Cerebellar nuclear complex (tissue), 1 donor: ENCODE results near the gene LMOD3.

Source experiments
- DNase-seq, 2 experiments: peaks; one replicate each; lab custom pipeline; 2025; lab: John Stamatoyannopoulos, UW

Gene LMOD3

DNA sequence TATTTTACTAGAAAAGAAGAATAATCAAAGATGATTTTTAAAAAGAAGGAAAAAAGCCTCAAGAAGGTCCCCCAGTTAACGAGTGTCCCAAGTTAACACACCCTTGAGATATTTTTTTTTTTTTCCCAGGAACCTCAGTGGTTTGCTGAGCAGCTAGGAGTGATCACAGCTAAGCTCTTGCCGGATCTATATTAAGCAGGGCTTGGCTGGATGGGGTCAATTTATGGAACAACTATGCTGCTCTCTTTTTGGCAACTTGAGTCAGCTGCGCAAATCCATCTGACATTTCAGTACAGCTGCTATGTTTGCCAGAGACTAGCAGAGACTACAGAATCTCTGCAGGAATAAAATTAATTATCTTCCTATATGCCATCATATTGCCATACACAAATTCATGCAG is at the start of gene LMOD3:
LMOD3 (minus strand) TSS at position 193 of the 400 bp plus-strand sequence. CDS start 209 bp downstream, outside the sequence.
- DNase-seq, result no peak

DNA sequence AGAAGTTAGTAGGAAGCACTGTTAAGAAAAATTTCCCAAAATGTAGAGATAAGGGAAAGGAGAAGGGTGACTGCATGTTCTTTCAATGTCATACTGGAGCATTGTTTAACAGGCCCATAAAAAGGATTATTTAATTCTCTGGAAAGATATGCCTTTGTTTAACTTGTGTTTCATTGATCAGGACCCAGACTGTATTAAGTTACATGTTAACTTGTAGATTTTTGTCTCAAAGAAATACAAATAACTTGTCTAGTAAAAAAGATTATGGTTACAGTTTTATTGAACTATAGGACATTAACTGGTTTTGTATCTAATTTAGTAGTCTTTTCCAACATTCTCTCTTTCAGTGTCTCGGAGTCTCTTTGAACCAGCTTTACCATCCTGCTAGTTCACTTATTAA is 49.7 kb upstream of the LMOD3 start:
- DNase-seq, result no peak

DNA sequence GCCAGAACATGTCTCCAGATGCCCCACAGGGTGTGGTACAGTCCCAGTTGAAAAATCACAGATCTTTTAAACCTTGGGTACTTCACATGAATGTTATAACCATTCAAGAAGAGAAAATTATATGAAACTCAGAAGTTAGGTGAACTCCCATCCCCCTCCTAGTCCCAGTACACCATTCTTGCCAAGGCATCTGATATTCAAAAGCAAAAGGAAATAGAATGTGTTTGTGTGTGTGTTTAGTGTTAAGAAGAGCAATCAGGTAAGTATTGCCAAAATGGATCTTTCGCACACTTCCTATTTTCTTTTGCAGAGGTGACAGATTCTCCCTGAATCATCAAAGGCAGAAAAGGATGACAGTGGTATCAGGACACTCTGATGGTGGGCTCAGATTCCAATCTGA is 44.1 kb upstream of the LMOD3 start:
- no peak for DNase-seq

DNA sequence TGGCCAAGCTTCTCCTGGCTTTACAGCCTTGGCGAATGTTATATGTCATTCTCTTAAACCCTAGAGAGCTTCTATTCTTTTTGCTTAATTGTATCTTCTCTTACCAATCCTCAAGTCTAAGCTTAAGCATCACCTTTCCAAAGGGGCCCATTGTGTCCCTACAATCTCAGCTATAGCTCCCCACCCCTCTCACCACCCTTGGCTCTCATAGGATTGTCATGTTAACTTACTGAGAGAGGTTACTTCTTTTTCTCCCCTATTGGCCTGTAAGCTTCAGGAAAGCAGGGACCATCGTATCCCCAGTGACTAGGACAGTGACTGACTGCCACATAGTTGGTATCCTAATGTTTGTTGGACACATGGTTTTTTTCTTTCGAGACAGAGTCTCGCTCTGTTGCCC is 43.3 kb upstream of the LMOD3 start:
- no peak for DNase-seq

DNA sequence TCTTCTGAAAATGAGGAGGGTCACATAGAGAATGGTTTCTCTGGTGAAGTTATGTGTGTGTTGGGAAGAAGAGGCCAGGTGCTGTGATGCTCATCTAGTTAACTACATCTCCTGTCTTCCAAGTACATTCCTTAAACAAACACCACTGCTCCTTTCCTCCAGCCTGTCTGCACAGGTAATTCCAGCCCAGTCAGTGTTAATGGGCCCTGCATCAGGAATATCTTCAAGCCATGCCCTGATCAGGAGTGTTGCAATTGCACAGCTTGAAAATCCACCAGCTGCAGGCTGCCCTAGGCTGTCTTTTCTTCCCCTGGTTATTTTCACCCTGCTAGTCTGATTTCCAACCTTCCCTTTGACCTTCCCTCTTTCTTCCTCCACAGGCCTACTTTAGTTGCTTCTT is 41.9 kb upstream of the LMOD3 start:
- no peak for DNase-seq

DNA sequence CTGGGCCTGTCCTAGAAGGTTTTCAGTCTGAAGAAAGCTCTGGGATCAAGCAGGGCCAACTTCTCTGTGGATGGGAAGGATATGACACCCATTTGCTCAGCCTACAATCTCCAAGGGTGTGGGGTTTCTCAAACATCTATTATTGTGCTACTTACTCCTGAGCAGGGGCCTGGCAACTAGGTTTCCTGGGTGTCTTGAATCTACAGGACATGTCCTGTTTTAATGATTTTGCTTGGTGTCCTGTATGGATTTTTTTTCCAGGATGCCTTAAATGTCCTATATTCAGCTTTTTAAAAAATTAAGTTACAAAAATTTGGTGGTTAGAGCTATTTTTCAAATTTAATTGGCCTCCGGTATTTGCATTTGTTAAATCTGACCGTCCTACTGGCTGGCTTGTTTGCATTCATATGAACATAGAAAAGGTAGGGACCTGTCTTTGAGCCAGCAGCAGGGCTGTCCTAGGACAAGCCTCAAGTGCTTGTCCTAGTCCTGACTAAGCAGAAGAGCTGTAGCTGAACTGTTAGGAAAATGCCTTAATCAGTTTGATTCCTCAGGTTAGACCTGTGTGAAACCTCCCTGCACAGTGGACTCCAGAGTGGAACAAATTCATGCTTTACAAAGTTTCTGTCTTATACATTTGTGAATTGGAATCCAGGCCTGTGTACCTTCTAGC is 40.0 kb upstream of the LMOD3 start:
- DNase-seq, result no peak

DNA sequence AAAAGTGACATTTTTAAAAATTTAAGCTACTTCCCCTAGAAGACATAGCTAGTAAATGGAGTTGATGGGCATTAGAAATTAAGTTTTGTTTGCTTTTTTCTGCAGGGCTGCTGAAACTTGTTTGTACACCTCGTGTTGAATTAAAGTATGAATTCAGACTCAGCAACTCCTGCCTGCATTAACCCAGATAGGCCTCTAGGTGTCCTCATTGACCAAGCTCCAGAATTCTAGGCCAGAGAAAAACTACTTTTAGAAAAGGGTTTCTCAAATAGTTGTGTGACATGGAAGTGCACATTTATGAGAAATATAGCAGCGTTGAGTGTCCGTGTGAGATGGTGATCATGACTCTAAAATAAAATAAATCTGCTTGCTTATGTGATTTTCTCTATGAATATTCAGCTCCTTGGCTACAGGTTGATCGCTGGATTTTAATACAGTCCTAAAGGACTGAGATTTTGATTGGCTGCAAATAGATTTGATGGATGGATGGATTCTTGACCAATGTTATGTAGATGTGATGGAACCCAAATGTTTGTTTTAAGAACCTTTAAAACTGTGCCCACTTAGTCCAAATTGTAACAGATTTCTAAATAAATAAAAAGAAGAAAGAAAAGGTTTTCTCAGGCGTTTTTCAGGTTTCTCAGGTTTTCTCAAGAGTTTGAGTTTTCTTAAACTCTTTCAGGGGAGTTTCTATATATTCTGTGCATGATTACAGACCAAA is 39.4 kb upstream of the LMOD3 start:
- no peak for DNase-seq

DNA sequence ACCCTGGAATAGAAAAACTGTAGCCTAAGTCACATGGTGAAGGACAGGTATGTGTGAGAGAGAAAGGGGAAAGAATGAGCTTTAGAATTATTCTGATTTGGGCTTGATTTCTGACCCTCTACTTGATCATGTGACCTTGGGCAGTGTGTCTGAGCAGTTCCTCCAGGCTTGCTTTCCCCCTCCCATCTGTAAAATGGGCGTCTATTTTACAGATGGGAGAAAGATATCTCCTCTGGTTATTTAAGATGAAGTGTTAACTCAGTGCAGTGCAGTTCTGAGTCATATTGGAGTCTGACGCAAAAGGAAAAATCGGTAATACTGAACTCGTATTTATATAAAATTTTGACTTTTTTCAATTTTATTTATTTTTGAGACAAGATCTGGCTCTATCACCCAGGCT is 38.1 kb upstream of the LMOD3 start:
- DNase-seq, result no peak

DNA sequence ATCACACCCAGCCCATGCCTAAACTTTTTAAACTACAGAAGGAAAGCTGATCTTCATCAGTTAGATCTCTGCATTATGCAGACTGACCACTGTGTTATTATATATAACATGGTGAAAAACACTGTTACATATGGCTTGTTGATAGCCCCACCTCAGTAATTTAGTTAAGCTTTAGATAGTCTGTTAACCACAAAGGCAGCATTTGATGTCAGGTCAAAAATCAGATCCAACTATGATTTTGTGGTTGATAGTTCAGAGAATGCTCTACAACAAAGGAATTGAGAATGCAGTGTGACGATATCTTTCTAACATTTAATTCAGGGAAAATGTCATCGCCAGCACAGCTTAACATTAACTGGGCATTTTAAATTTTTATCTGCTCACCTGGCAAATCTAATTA is 37.7 kb upstream of the LMOD3 start:
- no peak for DNase-seq

DNA sequence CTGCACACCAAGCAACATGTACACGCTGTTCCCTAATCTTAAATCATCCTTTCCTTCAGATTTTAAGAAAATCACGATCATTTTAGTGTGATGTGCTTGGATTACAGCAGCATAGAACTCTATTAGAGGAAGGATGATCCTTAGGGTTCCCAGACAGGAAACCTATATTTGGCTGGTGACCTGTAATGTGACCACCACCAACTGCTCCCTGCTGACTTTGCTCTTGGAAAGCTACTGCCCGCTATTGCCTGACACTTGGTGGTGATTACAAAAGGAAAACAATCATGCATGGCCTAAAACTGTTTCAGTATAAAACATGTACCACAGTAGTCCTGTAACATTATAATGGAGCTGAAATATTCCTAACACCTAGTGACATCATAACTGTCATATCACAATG is 27.2 kb upstream of the LMOD3 start:
- DNase-seq, result no peak

DNA sequence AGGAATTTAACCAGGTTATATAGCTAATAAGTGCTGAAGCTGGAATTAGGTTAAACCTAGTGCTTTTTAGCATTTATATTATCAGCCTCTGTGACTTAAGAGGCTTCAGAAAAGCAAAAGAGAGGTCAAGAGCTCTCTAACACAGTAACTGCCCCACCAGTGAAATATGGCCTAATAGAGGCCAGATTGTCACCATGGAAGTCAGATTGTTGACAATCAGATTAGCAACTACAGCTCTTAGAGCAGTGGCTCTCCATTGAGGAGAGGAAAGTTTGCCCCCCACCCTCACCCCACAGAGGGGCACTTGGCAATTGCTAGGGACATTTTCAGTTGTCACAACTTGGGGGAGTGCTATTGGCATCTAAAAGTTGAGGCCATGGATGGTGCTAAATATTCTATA is 23.3 kb upstream of the LMOD3 start:
- no peak for DNase-seq

DNA sequence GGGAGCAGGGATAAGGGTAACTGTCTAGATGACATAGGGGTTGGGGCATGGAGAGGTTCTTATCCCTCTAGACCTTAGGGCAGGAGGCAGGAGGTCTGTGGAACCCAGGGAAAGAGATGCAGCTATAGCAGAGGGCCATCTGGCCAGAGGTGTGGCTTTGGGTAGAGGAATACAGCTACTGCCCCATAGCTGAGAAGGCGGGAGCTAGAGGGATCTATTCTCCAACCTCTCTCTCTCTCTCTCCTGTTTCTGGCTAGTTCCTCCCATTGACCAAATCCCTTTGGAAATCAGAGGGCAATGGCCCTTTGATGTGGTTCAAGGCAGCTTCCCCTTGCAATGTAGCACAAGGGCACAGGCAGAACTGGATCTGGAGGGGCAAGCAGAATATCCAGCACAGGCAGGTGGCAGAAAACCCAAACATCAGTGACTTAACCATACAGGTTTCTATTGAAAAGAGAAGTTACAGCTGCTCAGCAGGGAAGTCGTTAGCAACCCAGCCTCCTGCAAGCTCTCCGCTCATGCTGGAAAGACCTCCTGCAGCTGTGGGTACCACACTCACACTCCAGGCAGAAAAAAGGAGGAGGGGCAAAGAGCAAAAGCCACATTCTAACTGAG is 22.3 kb upstream of the LMOD3 start:
- no peak for DNase-seq

DNA sequence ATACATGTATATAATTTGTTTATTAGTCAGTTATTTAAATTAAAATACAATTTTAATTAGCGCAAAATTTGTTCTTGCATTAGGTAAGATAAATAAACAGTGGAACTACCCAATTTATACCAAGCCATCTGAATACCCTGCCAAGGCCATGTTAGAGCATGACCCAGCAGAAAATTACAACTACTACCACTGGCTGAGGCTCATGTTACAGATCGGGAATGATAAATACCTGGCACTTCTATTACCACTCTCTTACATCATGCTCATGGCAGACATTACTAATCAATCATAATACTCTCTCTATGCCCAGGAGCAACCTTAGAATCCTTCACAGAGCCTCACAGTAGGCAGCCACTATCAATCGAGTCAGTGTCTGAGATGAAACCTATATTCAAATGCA is 21.2 kb upstream of the LMOD3 start:
- no peak for DNase-seq

DNA sequence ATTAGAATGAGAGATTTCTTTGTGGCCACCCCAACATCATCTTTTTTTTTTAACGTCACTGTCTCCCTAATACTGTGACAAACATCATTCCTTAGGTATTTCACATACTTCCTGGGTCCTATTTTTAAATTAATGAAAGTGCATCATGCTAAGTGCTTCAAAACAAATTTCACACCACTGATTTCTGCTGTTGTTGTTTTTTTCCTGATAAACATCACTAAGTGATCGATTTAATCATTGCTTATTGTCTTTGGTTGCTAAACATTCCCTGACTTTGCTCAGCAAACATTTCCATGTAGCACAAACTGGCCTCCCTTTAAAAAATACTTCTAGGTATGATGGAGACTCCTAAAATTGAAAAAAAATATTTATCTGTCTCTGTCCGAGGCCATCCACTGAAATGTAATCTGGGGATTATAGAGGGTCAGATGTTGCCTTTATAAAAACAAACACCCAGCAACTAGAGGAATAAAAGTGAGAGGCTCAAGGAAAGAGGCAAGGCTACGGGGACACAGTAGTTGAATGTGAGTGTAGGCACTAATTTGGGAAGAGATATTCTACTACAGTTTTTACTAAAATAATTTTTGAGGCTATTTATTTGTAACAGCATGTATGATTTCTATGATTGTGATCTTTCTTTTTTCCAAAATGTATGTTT is 20.5 kb upstream of the LMOD3 start:
- no peak for DNase-seq

DNA sequence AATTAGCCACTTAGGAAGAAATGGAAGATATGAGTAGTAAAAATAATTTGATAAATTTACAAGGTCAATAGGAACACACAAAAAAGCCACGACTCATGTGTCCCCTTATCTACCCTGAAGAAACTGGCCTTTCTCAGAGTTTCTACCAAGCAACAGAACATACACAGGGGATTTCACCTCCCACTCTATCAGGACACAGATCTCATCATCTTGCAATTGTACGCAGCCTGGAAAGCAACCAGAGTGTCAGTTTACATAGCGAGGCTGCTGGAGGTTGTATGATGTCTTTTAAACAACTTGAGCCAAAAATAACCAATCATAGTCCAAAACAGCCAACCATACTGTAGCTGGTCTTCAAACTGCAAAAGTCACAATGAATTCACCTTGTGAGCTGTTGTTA is 19.7 kb upstream of the LMOD3 start:
- no peak for DNase-seq

DNA sequence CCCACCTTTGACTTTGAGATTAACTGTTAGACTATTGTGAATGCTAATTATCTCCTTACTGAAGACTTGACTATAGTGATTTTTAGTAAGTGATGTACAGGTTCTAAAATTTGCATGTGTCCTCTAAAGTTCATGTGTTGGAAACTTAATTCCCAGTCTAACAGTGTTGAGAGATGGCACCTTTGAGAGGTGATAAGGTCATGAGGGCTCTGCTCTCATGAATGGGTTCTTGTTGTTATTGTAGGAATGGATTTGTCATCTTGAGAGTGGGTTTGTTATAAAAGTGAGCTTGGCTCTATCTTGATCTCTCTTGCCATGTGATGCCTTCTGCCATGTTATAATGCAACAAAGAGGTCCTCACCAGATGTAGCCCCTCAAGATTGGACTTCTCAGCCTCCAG is 18.9 kb upstream of the LMOD3 start:
- DNase-seq, result no peak

DNA sequence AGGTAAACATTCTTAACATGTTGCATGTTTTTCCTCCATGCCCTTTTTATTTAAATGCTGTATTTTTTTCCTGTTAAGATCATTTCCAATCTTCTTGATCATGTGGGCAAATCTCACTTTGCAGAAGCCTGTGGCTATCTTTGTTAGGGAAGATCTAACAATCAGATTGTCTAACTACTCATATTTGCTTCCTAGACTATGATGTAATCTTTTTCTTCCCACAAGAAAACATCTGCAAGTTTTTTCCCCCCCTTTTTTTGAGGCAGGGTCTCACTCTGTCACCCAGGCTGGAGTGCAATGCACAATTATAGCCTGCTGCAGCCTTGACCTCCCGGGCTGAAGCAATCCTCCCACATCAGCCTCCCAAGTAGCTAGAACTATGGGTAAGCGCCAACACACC is 15.0 kb upstream of the LMOD3 start:
- DNase-seq, result no peak

DNA sequence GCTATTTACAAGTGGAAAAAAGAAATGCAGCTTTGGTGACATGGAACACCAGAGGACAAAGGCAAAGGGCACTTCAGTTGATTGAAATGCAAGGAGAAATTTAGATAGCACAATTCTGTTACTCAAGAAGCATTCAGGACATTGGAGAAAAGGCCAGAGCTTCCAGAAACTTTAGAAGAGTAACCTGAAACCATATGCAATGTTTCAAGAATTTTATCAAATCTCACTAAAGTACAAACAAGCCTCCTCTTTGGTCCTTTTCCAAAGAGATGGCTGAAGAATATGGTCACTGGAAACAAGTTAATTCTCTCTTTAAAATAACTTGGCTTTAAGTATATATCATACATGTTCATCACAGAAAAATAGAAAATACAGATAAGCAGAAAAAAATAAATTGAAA is 14.6 kb upstream of the LMOD3 start:
- DNase-seq, result no peak

DNA sequence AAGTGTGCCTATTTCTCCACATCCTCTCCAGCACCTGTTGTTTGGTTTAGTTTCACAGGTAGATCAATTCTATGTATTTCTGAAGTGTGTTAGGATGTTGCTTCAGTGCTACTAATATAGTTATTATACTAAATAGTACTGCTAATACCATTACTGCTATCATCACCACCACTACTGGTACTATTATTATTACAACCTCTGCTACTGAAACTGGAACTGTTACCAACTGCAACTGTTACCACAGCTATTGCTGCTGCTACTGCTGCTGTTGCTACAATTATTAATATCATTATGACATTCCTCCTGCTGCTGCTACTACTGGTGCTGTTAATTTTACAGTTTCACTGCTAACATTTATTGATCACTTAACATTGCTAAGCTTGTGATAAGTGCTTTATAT is 8.3 kb upstream of the LMOD3 start:
- no peak for DNase-seq

DNA sequence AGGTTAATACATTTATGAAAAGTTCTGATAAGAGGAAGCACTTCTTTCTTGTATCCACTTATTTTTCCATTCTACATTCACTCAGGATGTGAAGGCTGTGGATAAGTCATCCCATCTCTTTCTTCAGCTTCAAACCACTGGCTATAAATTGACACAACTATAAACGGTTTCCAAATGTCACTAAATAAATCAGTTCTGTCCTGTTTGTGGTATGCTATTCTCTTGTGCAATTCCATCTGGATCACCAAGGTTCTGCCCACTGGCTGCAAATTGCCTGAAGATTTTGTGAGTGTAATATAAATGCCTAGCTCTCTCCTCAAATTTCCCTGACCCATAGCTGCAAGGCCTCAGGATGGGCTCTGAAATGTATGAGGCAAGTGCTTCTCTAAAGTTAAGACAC is 7.1 kb upstream of the LMOD3 start:
- DNase-seq, result no peak

DNA sequence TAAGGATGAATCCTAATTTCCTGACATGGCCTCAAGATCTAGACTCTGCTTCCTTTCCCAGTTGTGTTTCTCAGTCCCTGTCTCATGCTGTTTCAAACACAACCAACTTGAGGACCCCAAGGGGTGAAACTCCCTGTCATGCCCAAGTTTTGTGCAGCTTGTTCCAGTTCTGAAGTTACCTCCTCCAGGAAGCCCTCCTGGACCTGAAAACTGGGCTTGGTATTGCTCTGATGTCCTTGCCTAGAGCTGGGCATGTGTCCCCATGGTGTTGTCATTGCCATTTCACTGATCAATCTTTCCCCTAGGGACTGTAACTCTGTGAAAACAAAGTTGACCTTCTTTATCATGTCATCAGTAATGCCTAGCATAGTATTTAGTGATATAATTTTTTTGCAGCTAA is 6.1 kb upstream of the LMOD3 start:
- DNase-seq, result no peak

DNA sequence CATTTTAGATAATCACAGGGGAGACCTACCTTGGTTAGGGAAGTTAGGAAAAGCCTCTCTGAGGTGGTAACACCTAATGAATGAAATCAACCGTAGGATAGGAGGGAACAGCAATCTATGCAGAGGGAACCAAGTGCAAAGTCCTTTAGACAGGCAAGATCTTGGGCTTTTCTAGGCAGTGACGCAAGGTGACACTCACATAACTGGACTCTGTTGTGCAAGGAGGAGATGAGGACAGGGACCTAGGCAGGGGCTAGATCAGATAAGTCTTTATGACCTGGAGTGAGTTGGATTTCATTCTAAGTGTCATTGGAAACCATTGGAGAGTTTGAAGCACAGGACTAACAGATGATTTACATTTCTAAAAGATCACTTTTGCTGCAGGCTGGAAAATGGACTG is 4.6 kb upstream of the LMOD3 start:
- no peak for DNase-seq

DNA sequence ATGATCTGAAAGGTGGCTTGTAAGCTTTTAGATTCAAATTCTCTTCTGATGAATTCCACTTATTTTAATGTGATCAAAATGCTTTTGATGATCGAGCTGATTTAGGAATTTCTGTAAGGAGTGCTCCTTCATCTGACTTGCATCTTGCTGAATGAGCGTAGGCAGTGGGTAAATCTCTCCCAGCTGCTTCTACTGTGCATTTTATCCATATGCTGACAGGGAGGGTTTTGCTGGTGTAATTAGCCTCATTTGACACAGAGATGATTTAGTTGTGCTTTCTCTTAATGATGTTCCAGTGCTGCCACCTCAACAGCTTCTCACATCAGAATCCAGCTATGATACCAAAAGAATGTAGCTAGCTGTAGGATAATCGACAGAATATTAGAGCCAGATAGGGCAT is 3.8 kb upstream of the LMOD3 start:
- no peak for DNase-seq
